KG1 (cell line): Measurements from ENCODE around the gene CEACAM8.
"Not testable (repeated sequence)": the region's sequence is repeated elsewhere in the genome, so short reads cannot be mapped to it uniquely, and the experiment has no call there.

Source experiments
- DNase-seq: peaks from one replicate; lab custom pipeline; 2025; lab: John Stamatoyannopoulos, UW

The CEACAM8 gene

DNA sequence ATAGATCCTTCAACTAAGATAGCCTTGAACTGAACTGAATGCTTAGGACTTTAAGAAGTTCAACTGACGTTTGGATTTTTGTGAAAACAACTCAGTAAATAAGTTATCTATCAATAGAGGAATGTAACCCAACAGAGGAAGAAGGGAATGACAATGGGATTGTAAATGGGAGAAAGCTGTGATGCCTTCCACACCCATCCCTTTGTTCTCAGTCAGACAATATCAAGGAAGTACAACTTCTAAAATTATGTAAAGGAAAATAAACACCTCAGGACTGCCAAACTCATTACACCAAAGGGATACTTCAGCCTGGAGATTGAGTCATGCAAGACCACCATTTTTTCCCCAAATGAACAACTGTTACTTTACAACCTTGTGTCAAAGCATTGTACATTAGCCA lies 21.1 kb downstream of the CEACAM8 start:
- no peak for DNase-seq

DNA sequence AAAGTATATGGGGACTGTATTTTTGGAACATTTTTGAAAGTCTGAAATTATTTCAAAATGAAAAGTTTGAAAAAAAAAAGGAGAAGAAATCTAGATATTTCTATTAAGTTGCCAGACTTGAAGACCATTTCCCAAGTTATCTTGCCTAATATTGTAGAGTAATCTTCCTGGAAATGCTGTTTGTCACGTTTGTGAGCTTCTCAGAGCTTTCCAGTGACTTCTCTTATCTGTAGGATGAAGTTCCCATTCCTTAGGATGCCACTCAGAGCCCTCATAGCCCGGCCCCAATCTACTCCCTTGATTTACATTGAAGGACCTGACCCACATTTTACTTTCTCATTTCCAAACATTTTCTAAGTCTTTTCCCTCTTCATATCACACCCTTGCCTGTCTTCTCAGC lies 23.6 kb downstream of the CEACAM8 start:
- DNase-seq, result no peak

DNA sequence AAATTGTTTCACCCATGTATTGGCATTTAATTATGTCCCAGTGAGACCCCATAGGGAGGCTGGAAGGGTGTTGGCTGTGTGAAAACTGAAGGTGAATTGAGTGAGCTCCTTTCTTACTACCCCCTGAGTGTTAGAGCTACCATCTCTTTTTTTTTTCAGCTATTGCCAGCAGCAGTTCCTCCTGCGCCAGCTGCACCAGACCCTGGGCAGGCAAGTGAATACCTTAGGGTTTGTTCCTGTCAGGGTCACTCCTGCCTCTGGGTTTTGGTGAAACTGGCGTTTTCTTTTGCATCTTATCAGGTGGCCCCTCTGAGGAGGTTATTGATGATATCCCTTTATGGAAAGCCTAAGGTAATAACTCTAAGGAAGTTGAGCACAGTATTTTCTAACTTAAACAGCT lies 25.5 kb downstream of the CEACAM8 start:
- no peak for DNase-seq

DNA sequence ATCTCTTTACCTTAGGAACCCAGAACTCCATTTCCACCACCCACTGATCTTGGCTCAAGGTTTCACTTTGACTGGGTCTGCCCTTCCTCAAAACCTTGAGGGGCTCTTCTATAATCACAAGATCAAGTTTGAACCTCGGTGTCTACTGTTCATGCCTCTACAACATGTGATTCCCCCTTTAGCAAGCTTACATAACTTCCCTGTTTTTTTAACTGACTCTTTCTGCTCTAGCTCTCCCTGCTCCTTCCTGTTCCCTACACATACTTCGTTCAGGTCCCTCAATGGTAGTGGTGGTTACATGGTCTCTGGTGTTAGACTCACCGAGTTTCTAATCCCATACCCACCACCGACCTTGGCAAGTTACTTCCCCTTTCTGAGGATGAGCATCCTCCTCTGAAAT lies 26.7 kb downstream of the CEACAM8 start:
- peak; percentile 20 for DNase-seq

DNA sequence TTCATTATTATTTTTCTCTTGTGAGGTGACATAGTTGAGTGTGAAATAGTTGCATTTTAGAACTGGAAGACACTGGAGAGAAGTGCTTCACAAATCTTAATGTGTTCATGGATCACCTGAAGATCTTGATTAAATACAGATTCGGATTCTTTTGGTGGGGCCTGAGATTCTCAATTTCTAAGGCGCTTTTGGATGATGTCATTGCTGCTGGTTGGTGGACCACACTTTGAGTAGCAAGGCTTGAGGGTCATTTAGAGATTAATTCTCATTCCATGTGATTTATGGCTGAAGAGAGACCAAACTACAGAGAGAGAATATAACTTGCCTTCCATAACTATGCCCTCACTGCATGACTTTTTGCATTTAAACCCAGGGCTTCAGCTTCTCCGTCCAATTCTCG lies 27.2 kb downstream of the CEACAM8 start:
- DNase-seq, result no peak

DNA sequence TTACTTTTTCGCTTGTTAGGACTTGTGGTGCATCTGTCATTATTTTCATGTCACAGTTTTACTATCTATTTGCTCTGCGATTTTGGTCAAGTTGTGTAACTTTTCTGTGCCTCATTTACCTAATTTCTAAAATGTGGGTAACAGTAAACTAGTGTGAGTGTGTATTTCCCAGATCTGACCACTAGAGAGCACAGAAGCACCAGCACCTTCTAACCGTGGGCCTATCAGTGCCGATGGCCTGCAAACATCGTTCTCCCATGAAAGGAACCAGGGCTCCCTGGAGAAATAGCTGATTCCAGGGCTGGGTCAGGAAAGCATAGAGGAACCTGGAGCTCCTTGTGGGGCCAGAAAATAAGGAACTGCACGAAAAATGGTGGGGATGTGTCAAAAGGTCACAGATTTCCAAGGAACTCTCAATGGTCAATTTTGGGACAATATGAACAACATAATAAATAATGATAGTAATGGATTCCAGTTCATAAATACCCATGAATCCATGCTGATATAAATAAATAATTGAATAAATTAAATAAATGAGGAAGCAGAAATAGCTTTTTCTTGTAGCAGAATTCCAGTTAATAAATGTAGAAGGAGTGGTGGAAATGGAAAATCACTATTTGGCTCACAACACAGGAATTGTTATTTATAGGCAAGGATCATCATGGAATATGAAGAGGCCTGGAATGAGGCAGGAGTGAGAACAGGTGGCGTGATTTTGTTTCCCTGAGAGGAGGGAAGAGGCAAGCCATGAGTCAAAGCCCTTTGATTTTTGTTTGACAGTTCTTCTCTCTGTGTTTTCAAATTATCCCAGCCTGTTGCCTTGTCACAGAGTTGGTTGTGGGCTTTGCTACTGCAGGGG lies 31.1 kb downstream of the CEACAM8 start:
- no peak for DNase-seq

DNA sequence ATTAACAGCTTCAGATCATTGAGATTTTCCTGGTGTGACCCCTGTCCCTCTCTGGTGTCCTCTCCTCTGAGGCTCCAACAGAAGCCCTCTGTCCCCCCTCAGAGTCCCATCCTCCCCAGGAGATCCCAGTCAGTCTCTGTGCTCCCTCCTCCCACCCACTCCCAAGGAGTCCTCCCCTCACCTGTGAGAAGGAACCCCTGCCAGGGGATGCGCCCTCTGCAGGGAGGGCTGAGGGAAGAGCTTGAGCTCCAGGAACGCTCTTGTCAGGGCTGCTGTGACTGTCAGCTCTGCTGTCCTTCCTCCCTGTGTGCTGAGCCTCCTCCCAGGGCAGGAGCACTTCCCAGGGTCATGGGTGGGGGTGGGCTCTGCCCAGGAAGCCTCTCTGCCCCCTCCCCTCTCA lies 33.2 kb downstream of the CEACAM8 start:
- no peak for DNase-seq

DNA sequence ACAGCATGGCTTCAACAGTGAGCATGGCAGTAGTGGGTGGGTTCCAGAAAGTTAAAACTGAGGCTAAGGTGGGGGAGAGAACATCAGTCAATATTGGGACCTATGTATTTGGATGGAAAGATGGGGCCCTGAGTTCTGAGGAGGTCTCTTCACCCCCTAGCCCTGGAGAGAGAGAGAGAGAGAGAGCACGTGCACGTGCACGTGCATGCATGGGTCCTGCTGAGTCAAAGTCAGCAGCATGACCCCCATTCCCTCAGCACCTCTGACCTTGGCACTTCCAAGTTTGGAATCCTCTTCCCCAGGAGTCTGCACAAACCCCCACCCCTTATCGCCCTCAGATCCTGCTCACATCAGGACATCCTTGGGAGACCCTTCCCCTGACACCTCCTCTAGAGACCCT lies 34.0 kb downstream of the CEACAM8 start:
- no peak for DNase-seq

DNA sequence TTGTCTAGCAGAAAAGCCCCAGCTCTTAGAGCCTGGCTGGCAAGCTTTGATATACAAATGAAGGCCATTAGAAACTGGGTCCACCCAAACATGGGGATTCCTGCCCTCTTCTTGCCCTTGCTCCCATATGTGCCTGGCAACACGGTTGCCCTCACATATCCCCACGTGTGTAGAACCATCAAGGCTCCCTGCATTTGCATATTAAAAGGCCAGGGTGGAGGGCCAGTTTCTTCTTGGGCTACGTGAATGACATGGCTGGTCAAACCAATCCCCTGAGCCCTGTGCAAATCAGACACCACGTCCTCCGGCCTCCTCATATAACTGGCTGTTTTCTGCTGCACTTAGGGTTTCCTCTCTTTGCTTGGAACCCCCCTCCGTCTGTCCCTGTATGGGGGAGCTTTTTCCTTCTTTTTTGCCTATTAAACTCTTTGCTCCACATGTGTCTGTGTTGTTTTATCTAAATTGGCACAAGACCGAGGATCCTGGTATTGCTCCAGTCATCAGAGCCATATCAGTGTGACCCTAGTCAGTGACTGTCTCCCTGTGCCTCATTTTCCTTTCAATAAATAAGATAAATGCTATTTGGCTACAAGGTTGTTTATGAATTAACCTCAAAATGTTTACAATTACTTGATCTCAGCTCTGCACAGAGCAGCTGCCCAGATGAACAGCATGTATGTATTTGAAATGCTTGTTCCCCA lies 36.1 kb downstream of the CEACAM8 start:
- DNase-seq, result no peak

DNA sequence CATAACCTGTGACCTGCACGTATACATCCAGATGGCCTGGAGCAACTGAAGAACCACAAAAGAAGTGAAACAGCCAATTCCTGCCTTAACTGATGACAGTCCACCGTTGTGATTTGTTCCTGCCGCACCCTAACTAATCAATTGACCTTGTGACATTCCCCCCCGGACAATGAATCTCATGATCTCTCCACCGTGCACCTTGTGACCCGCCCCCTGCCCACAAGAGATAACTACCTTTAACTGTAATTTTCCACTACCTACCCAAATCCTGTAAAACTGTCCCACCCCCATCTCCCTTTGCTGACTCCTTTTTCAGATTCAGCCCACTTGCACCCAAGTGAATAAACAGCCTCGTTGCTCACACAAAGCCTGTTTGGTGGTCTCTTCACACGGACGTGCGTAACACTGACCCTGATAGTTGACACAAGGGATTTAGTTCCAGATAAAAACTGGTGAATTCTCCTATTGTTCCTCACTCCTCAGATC lies 37.3 kb downstream of the CEACAM8 start:
- DNase-seq, result not testable (repeated sequence)

DNA sequence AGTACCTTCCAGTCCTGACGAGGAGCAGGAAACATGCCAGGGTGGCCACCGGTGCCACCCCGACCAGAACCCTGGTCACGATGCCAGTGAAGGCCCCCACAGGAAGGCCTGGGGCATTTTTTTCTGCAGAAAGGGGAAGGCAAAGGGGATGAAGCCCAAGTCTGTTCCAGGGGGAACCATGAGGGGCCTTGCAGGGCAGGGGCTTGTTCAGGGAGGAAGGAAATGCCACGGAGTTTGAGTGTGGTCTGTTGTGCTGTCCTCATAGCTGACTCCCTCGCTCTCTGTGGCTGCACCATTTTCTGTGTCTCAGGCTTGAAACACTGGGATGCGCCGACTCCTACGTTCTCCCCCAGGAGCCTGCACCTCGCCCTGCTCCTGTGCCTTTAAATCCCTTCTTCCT lies 38.9 kb downstream of the CEACAM8 start:
- DNase-seq, result peak; percentile 53

DNA sequence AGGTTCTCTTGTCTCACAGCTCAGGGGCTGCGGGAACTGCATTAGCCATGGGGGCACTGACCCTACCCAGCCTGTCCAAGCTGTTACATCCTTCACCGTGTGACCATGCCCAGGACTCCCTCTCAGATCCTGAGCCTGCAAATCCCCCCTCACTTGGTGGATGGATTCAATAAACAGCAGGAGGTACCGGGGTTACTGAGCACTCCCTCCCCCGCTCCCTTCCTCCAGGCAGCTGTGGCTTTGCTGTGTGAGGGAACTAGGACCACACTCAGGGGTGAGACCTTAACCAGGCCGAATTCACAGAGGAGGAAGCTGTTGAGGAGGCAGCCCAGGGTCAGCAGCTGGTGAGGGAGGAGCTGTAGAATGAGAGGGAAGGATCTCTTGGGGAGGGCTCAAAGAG lies 39.4 kb downstream of the CEACAM8 start:
- DNase-seq, result peak; percentile 53

DNA sequence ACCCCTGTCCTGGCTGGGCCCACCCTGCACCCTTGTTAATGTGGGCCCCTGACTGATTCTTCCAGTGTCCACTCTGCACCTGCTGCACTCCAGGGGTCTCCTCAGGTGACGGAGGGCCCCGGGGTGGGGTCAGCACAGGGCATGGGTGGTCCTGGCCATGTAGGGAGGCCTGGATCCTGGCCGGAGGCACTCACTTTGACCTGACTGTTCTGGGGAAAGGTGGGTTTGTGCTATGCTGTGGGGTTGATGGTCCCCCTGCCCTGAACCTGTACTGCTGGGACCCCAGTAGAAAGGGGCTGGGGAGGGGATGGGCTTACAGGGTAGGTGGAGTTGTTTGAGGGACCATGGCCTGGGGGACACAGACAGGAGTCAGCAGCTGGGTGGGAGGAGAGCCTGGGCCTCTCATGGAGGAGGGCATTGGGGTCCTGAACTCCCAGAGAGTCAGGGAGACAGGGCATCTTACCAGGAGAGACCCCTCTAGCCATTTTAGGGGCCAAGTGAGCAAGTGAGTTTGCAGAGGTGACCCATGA lies 40.6 kb downstream of the CEACAM8 start:
- DNase-seq, result no peak

DNA sequence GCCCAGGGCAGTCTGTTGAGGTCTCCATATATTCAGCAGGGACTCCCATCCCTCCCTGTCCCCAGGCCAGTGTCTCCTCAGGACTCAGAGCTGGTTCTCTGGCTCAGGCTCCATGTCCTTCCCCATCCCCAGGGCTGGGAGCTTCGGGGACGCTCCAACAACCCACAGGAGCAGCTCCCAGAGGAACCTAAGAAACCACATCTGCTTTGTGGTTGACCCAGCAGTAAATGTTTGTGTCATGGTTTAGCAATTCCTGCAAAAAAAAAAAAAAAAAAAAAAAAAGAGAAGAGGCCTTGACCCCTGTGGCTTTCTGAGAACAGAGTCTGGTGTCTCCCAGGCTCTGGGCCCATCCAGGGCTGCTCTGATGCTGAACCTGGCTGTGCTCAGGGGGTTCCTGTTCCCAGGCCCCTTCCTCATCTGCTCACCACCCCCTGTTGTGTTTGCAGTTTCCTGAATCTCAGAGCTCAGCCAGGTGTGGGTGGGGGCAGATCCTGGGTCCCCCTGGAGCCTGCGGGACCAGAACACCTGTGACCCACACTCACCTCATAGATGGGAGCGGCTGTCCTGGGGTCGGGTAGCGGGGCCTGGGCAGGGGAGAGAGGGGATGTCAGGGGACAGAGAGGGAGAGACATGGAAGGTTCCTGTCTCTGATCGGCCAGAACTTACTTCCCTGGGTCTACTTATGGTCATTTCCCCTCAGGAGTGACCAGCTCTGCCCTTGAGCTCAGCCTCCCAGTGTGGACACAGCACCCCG lies 41.3 kb downstream of the CEACAM8 start:
- DNase-seq, result no peak

DNA sequence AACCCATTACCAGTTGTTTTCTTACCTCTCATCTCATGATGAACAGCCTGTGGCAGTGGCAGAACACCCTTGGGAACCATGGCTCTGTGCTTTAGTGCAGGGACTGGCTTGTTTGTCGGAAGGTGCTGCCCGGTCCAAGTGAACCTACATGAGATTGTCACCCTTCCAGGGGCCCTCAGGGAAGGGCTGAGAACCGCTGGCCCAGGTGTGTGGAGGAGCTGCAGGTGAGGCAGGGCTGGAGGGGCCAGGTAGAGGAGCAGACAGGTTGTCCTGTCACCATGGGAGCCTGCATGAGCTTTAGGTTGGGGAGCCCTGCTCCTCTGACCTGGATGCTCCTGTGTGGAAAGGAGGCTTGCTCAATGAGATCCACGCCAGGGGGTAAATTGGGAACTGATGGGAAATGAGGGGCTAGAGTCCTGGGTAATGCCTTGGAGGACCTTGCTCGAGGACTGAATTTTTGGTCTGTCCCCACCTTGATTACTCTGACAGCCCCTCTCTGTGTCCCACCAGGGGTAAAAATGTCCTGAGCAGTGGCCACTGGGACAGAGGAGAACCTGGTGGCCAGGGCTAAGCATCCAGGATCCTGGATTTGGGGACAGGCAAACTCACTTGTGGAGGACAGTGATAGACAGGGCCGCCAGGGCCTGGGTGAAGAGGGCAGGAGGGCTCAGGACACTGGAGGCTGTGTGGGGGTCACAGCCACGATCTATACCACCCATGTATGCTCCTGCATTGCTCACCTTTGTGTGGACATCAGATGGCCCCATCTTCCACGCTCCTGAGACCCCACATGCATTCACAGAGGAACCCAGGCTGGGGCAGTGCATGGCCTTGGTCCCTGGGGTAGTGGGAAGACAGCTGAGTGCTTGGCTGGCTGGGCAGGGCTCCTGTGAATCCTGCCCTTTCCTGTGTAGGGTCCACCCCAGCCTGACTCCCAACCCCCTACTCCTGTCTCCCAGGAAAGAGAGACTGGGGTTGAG lies 42.3 kb downstream of the CEACAM8 start:
- no peak for DNase-seq

DNA sequence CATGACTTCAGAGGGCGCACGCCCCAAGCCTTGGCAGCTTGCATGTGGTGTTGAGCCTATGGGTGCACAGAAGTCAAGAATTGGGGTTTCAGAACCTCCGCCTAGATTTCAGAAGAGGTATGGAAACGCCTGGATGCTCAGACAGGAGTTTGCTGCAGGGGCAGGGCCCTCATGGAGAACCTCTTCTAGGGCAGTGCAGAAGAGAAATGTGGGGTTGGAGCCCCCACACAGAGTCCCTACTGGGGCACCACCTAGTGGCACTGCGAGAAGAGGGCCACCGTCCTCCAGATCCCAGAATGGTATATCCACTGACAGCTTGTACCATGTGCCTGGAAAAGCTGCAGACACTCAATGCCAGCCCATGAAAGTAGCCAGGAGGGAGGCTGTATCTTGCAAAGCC lies 44.2 kb downstream of the CEACAM8 start:
- DNase-seq, result not testable (repeated sequence)

DNA sequence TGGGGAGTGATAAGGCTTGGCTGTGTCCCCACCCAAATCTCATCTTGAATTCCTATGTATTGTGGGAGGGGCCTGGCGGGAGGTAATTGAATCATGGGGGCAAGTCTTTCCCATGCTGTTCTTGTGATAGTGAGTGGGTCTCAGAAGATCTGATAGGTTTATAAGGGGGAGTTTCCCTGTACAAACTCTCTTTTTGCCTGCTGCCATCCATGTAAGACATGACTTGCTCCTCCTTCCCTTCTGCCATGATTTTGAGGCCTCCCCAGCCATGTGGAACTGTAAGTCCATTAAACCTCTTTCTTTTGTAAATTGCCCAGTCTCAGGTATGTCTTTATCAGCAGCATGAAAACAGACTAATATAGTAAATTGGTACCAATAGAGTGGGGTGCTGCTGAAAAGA lies 45.7 kb downstream of the CEACAM8 start:
- not testable (repeated sequence) for DNase-seq

DNA sequence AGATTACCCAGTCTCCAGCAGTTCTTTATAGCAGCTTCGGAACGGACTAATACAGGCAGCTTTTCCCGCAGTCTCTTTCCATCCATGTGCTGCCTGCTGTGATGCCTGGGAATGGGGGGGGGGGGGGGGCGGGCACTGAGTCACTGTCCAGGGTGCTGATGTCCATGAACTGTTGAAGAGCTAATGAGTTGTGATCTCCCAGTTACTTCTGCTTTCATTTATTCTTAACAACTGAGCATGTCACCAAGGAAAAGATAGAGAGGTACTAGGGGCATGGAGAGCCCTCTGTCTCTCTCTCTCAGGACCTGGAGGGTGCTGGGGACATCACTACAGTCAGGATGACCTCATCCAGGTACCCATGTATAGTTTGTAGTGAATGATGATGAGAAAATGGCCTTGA lies 46.2 kb downstream of the CEACAM8 start:
- no peak for DNase-seq

DNA sequence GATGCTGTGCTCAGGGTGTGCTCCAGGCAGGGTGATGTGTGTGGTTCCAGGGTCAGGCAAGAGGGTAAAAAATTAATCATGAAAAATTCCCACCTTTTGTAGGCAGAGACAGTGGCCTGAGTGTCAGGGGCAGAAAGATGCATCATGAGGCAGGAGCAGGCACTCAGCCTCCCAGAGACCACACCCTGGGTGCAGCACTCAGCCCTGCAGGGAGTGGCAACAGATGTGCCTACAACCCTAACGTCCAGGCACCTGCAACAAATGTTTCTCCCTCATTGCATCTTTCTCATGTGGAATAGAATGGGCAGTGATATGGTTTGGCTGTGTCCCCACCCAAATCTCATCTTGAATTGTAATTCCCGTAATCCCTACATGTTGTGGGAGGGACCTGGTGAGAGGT lies 46.8 kb downstream of the CEACAM8 start:
- no peak for DNase-seq

DNA sequence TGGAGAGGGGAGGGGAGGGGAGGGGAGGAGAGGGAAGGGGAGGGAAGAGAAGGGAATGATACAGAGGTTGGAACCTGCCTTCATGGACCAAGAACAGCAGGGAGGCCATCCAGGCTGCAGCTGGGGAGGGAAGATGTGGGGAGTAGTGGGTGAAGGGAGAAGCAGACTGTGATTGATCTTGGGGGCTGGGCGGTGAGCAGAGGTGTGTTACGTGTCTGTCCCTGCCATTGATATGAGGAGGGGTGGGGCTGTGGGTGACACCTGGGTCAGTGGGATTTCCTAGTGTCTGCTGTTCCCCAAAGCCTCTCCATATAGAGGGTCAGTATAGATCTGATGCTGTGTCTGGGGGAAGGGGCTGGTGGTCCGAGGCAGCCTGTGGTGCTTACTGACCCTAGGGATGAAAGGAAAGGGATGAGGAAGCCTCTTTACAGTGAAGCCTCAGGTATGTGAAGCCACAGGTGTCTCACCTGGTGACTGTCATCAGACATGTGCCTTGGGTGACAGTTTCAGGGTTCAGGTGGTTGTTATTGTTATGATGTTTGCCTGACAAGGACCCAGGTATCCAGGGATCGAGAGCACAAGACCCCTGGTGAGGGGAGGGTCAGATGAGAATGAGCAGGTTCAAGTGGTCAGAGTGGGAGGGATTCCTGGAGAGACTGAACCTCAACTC lies 47.8 kb downstream of the CEACAM8 start:
- DNase-seq, result no peak

DNA sequence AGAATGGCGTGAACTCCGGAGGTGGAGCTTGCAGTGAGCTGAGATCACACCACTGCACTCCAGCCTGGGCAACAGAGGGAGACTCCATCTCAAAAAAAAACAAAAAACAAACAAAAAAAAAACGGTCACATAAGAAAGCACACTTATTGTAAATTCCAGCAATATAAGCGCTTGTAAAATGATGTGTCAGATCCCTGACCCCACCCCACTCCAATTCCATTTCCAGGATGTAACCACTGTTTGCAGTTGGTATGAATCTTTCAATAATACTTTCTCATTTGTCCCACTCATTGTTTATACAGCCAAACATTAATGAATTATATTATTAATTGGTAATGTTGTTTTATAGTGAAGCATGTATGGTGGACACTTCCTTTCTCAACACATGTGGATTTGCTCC lies 50.6 kb downstream of the CEACAM8 start:
- DNase-seq, result no peak
